DOHH2 (cell line): ENCODE results near the gene SLC4A11.

Source experiments
- EZH2phosphoT487 ChIP-seq: fragments of 200-600 bp; sonication (generic); IDR thresholded peaks from 2 replicates; pipeline ENCODE4 v1.6.1; 2017; ENCODE audit warnings: borderline replicate concordance, mild to moderate bottlenecking, antibody characterized with exemption, low read length, moderate library complexity, mixed read lengths
- TF ChIP-seq, protein P1 (sequence below): fragments of 200-600 bp; sonication (generic); IDR thresholded peaks from one replicate; pipeline ENCODE4 v1.5.1; 2014; ENCODE audit warnings: antibody characterized with exemption, mild to moderate bottlenecking, low read depth, low read length; ENCODE audit not compliant: poor library complexity, severe bottlenecking

DNA sequence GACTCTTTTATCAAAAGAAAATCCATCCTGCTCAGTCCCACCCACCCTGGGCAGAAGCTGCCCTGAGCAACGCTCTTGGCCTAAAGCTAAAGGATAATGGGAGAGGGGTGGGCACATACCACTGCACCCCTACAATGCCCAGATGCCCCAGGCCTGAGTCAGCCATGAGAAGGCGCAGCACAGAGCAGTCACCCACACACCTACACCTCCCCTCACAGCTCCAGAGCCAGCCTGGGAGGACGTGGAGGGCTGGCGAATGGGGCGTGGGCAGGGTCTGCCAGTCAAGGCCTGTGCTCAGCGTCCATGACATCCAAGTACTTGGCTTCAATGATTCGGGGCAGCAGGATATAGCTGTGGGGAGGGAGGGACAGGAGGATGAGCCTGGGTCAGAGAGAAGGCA lies 11.5 kb downstream of the SLC4A11 start:
- TF ChIP-seq, protein P1, sequence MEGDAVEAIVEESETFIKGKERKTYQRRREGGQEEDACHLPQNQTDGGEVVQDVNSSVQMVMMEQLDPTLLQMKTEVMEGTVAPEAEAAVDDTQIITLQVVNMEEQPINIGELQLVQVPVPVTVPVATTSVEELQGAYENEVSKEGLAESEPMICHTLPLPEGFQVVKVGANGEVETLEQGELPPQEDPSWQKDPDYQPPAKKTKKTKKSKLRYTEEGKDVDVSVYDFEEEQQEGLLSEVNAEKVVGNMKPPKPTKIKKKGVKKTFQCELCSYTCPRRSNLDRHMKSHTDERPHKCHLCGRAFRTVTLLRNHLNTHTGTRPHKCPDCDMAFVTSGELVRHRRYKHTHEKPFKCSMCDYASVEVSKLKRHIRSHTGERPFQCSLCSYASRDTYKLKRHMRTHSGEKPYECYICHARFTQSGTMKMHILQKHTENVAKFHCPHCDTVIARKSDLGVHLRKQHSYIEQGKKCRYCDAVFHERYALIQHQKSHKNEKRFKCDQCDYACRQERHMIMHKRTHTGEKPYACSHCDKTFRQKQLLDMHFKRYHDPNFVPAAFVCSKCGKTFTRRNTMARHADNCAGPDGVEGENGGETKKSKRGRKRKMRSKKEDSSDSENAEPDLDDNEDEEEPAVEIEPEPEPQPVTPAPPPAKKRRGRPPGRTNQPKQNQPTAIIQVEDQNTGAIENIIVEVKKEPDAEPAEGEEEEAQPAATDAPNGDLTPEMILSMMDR = no peak
- TF ChIP-seq EZH2phosphoT487 = no peak
